Measurements from ENCODE around the gene FAM111B.
"Not testable (repeated sequence)": the region's sequence is repeated elsewhere in the genome, so short reads cannot be mapped to it uniquely, and the experiment has no call there.

The FAM111B gene

GRCh38 chr11:59107721-59108120 is 684 bp downstream of the FAM111B start:
- DNase-seq = not testable (repeated sequence)

- no peak for DNase-seq
Measured at GRCh38 chr11:59112494-59112893, 5.5 kb downstream of the FAM111B start.

GRCh38 chr11:59114344-59114743 is 7.3 kb downstream of the FAM111B start:
- DNase-seq = no peak

- DNase-seq = no peak
Measured at GRCh38 chr11:59115553-59115952, 8.5 kb downstream of the FAM111B start.

- DNase-seq = no peak
Measured at GRCh38 chr11:59117774-59118173, 10.7 kb downstream of the FAM111B start.

- no peak for DNase-seq
Measured at GRCh38 chr11:59119826-59120225, 12.8 kb downstream of the FAM111B start.

GRCh38 chr11:59135648-59136461 is 28.8 kb downstream of the FAM111B start:
- no peak for DNase-seq

GRCh38 chr11:59136551-59136950 is 29.5 kb downstream of the FAM111B start:
- DNase-seq = not testable (repeated sequence)

- no peak for DNase-seq
Measured at GRCh38 chr11:59137190-59137589, 30.2 kb downstream of the FAM111B start.

GRCh38 chr11:59138643-59139042 is 31.6 kb downstream of the FAM111B start:
- no peak for DNase-seq

GRCh38 chr11:59141191-59141590 is 34.2 kb downstream of the FAM111B start:
- no peak for DNase-seq

GRCh38 chr11:59141673-59142460 is 34.8 kb downstream of the FAM111B start:
- DNase-seq = no peak

- DNase-seq = no peak
Measured at GRCh38 chr11:59142530-59143507, 35.8 kb downstream of the FAM111B start, which contains the start of gene FAM111A. FAM111A (plus strand) TSS chr11:59142856; CDS start chr11:59148873, 6,017 bp downstream.

- no peak for DNase-seq
Measured at GRCh38 chr11:59144096-59144495, 37.1 kb downstream of the FAM111B start.

- no peak for DNase-seq
Measured at GRCh38 chr11:59144579-59145345, 37.7 kb downstream of the FAM111B start.

GRCh38 chr11:59145534-59145933 is 38.5 kb downstream of the FAM111B start:
- DNase-seq = no peak

- DNase-seq = no peak
Measured at GRCh38 chr11:59151761-59152160, 44.7 kb downstream of the FAM111B start.

GRCh38 chr11:59152312-59152951 is 45.4 kb downstream of the FAM111B start:
- DNase-seq = no peak

- DNase-seq = no peak
Measured at GRCh38 chr11:59154610-59155009, 47.6 kb downstream of the FAM111B start.

GRCh38 chr11:59157433-59157832 is 50.4 kb downstream of the FAM111B start:
- no peak for DNase-seq
